ENCODE measurements around the gene NMT2. TPM values are rescaled to one million over a fixed set of nuclear protein-coding genes. Genes with fewer than 3 reads are reported as not detected.

The NMT2 gene
- total RNA-seq, 1 experiment from 2014 or later, result 11.8 TPM

DNA sequence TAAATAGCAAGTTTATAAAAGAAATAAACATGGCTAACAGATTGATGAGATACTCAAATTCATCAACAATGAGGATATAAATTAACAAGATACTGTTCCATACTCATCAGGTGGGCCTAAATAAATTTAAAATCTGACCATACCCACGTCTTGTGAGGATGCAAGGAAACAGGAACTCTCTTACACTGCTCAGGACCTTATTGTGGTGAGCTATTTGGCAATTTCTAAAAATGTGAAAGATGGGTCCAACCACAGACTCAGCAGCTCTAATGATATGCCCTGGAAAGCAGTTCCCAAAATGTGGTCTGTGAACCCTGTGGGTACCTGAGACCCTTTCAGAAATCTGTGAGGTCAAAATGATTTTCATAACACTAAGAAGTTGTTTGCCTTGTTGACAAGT, 49.9 kb downstream of the NMT2 start:
- Histone ChIP-seq H3K27ac (ENCODE audit: insufficient read length, low read depth, low read length) (no peak overlapping the region), H2BK20ac (ENCODE audit: low read depth, low read length, poor library complexity, severe bottlenecking) (no peak overlapping the region), H2BK5ac (ENCODE audit: insufficient read length, low read length) (no peak overlapping the region), H3K23ac (ENCODE audit: insufficient read length, low read depth, low read length) (no peak overlapping the region), H4K20me1 (ENCODE audit: control insufficient read depth, insufficient read depth, insufficient read length) (no peaks in the 10 kb centered on the region), H2AFZ (ENCODE audit: low read length) (no peak overlapping the region), H4K5ac (ENCODE audit: insufficient read length, low read depth, low read length) (no peak overlapping the region), H3K27me3 (ENCODE audit: insufficient read depth, low read length) (no peaks in the 10 kb centered on the region), H2BK12ac (ENCODE audit: insufficient read length, low read depth, low read length) (no peak overlapping the region), H3K56ac (ENCODE audit: insufficient read length, low read depth, low read length) (no peak overlapping the region), H3K23me2 (ENCODE audit: insufficient read length, low read depth, low read length, poor library complexity, severe bottlenecking) (no peaks in the 10 kb centered on the region), H2BK120ac (ENCODE audit: low read depth, low read length, poor library complexity, severe bottlenecking) (no peak overlapping the region), H3K4me2 (ENCODE audit: insufficient read depth, insufficient read length, low read length) (no peak overlapping the region), H3K9ac (ENCODE audit: extremely low read depth, insufficient read length, low read length) (no peak overlapping the region), H2BK15ac (ENCODE audit: low read depth, low read length) (no peak overlapping the region), H3K9me3 (ENCODE audit: control insufficient read depth, low read depth, low read length) (no peaks in the 10 kb centered on the region), H3K79me1 (ENCODE audit: insufficient read depth, low read depth, low read length, poor library complexity, severe bottlenecking) (no peaks in the 10 kb centered on the region), H4K8ac (replicated peaks; ENCODE audit: insufficient read length, low read depth, low read length) (no peak overlapping the region), H3T11ph (ENCODE audit: low read length) (no peak overlapping the region), H3K4ac (ENCODE audit: low read depth, low read length) (no peak overlapping the region), H3K79me2 (ENCODE audit: insufficient read depth, low read length) (no peaks in the 10 kb centered on the region), H3K18ac (ENCODE audit: insufficient read length, low read depth, low read length) (no peak overlapping the region), H3K14ac (ENCODE audit: insufficient read depth, low read length) (no peak overlapping the region), H3K4me1 (ENCODE audit: insufficient read depth, low read length) (no peaks in the 10 kb centered on the region), H4K91ac (ENCODE audit: insufficient read length, low read depth, low read length) (no peak overlapping the region), H2AK5ac (ENCODE audit: insufficient read length, low read length) (no peak overlapping the region)
- Mint-ChIP-seq H3K36me3 (ENCODE audit: insufficient read depth in 1 of 3, low read depth in 3 of 3) (peaks cover 5 to 16% (median 8%) of the 10 kb centered on the region in 3 experiments; a peak in 6 of 7 replicates), H3K27me3 (ENCODE audit: low read depth) (no peaks in the 10 kb centered on the region), H3K27ac (no peak overlapping the region), H3K9me3 (peaks cover 0 to 3% of the 10 kb centered on the region in 2 experiments; a peak in 1 of 5 replicates), H3K4me3 (no peak overlapping the region), H3K4me1 (no peaks in the 10 kb centered on the region)
- TF ChIP-seq, protein P1, sequence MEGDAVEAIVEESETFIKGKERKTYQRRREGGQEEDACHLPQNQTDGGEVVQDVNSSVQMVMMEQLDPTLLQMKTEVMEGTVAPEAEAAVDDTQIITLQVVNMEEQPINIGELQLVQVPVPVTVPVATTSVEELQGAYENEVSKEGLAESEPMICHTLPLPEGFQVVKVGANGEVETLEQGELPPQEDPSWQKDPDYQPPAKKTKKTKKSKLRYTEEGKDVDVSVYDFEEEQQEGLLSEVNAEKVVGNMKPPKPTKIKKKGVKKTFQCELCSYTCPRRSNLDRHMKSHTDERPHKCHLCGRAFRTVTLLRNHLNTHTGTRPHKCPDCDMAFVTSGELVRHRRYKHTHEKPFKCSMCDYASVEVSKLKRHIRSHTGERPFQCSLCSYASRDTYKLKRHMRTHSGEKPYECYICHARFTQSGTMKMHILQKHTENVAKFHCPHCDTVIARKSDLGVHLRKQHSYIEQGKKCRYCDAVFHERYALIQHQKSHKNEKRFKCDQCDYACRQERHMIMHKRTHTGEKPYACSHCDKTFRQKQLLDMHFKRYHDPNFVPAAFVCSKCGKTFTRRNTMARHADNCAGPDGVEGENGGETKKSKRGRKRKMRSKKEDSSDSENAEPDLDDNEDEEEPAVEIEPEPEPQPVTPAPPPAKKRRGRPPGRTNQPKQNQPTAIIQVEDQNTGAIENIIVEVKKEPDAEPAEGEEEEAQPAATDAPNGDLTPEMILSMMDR (conservative IDR thresholded peaks at IDR 0.05), result no peak
- no CpG with 5 or more reads among the region's 1 CpG for WGBS (ENCODE audit: extremely low coverage, insufficient read length, low lambda C conversion rate)
- DNase-seq, result no peak
